Panc1 (cell line): ENCODE measurements around the gene OR52M1.

Experiments
- POLR2AphosphoS5 ChIP-seq: IDR thresholded peaks from 2 replicates; pipeline ENCODE4 v1.6.1; 2012; ENCODE audit warnings: mild to moderate bottlenecking, low read depth, low read length, moderate library complexity
- SIN3A ChIP-seq: IDR thresholded peaks from 2 replicates; pipeline ENCODE4 v1.6.1; 2012; ENCODE audit warnings: low read depth, mild to moderate bottlenecking, low read length, moderate library complexity, borderline replicate concordance; ENCODE audit not compliant: insufficient read depth
- TCF7L2 ChIP-seq: IDR thresholded peaks from 2 replicates; pipeline ENCODE4 v1.6.1; 2011; ENCODE audit warnings: mild to moderate bottlenecking, low read depth, low read length, inconsistent platforms
- TF ChIP-seq, protein P1 (sequence below): fragments of 450-650 bp; IDR thresholded peaks from 2 replicates; pipeline ENCODE4 v1.5.1; 2017; ENCODE audit warnings: mild to moderate bottlenecking
- TF ChIP-seq, protein P2 (sequence below), 2 experiments: IDR thresholded peaks; 2 replicates each; pipeline ENCODE4 v1.6.1; 2011 to 2012; ENCODE audit warnings: low read depth in 2 of 2, control low read depth in 1 of 2, low read length in 1 of 2, mild to moderate bottlenecking in 1 of 2, moderate library complexity in 1 of 2; ENCODE audit not compliant: insufficient read depth in 1 of 2

DNA sequence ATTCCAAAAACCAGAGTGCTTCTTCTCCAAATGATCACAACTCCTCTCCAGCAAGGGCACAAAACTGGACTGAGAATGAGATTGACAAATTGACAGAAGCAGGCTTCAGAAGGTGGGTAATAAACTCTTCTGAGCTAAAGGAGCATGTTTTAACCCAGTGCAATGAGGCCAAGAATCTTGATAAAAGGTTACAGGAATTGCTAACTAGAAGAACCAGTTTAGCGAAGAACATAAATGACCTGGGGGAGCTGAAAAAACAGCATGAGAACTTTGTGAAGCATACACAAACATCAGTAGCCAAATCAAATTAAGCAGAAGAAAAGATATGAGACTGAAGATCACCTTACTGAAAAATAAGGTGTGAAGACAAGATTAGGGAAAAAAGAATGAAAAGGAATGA, 15.5 kb downstream of the OR52M1 start:
- no peak for TF ChIP-seq POLR2AphosphoS5
- no peak for TF ChIP-seq TCF7L2
- TF ChIP-seq, protein P1, sequence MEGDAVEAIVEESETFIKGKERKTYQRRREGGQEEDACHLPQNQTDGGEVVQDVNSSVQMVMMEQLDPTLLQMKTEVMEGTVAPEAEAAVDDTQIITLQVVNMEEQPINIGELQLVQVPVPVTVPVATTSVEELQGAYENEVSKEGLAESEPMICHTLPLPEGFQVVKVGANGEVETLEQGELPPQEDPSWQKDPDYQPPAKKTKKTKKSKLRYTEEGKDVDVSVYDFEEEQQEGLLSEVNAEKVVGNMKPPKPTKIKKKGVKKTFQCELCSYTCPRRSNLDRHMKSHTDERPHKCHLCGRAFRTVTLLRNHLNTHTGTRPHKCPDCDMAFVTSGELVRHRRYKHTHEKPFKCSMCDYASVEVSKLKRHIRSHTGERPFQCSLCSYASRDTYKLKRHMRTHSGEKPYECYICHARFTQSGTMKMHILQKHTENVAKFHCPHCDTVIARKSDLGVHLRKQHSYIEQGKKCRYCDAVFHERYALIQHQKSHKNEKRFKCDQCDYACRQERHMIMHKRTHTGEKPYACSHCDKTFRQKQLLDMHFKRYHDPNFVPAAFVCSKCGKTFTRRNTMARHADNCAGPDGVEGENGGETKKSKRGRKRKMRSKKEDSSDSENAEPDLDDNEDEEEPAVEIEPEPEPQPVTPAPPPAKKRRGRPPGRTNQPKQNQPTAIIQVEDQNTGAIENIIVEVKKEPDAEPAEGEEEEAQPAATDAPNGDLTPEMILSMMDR, result no peak
- no peak for TF ChIP-seq SIN3A
- TF ChIP-seq, protein P2, sequence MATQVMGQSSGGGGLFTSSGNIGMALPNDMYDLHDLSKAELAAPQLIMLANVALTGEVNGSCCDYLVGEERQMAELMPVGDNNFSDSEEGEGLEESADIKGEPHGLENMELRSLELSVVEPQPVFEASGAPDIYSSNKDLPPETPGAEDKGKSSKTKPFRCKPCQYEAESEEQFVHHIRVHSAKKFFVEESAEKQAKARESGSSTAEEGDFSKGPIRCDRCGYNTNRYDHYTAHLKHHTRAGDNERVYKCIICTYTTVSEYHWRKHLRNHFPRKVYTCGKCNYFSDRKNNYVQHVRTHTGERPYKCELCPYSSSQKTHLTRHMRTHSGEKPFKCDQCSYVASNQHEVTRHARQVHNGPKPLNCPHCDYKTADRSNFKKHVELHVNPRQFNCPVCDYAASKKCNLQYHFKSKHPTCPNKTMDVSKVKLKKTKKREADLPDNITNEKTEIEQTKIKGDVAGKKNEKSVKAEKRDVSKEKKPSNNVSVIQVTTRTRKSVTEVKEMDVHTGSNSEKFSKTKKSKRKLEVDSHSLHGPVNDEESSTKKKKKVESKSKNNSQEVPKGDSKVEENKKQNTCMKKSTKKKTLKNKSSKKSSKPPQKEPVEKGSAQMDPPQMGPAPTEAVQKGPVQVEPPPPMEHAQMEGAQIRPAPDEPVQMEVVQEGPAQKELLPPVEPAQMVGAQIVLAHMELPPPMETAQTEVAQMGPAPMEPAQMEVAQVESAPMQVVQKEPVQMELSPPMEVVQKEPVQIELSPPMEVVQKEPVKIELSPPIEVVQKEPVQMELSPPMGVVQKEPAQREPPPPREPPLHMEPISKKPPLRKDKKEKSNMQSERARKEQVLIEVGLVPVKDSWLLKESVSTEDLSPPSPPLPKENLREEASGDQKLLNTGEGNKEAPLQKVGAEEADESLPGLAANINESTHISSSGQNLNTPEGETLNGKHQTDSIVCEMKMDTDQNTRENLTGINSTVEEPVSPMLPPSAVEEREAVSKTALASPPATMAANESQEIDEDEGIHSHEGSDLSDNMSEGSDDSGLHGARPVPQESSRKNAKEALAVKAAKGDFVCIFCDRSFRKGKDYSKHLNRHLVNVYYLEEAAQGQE (IDR thresholded peaks at IDR 0.05; ENCODE audit: insufficient read depth in 1 of 2, low read depth in 2 of 2, low read length in 1 of 2), result no peak
